Natural killer cell treated with Interleukin-12 subunit alpha and Interleukin-12 subunit beta and Interleukin-15 and Interleukin-18, amount 100 ng/mL, for 72 hours (primary cell): ENCODE measurements around the gene CLDN11. TPM values are rescaled to one million over a fixed set of nuclear protein-coding genes. Genes with fewer than 3 reads are reported as not detected.

ENCODE experiments used
- total RNA-seq, 2 donors: library from RNA; stranded (reverse); gene quantifications; one replicate each; pipeline ENCODE4 v1.2.3, GENCODE V29; 2022

The CLDN11 gene
- total RNA-seq, 2 donors from 2014 or later, result 0.53 TPM; not detected in 1

Other genes with a start within 250 kb of the CLDN11 start
- 10 to 100 TPM; 53.2 to 77.6 TPM for gene PHC3, start 237.1 kb upstream of the CLDN11 start, total RNA-seq
- 10 to 100 TPM; 12.4 to 26.3 TPM for gene PRKCI, start 196.4 kb upstream of the CLDN11 start, total RNA-seq
- gene SKIL, start 61.2 kb upstream of the CLDN11 start, total RNA-seq, result 10 to 100 TPM; 40.0 to 41.0 TPM
- gene SLC7A14, start 167.2 kb downstream of the CLDN11 start, total RNA-seq, result not detected